HG02943 (cell line): ENCODE measurements around the gene CCL4.
"Not testable (repeated sequence)": the region's sequence is repeated elsewhere in the genome, so short reads cannot be mapped to it uniquely, and the experiment has no call there.

ENCODE experiments used
- ATAC-seq: cut with Tn5 transposase; IDR thresholded peaks from one replicate; pipeline ENCODE4 v1.9.1; 2021; ENCODE audit warnings: mild to moderate bottlenecking, low read depth, moderate library complexity; ENCODE audit not compliant: unreplicated experiment

CCL4 gene

GRCh38 chr17:36087471-36087870, 16.2 kb upstream of the CCL4 start:
- not testable (repeated sequence) for ATAC-seq

GRCh38 chr17:36087897-36088572, 15.6 kb upstream of the CCL4 start:
- not testable (repeated sequence) for ATAC-seq

- ATAC-seq, result no peak
Measured at GRCh38 chr17:36088670-36089338, 14.8 kb upstream of the CCL4 start.

GRCh38 chr17:36089339-36089865, 14.2 kb upstream of the CCL4 start:
- ATAC-seq, result peak; percentile 3

- peak; percentile 61 for ATAC-seq
Measured at GRCh38 chr17:36089888-36090836, 13.5 kb upstream of the CCL4 start, which contains the start of gene CCL3. TSS of gene CCL3 (minus strand) at chr17:36090143. CDS start at chr17:36090058, 85 bp downstream.

- no peak for ATAC-seq
Measured at GRCh38 chr17:36092230-36092629, 11.4 kb upstream of the CCL4 start.

GRCh38 chr17:36092715-36093114, 10.9 kb upstream of the CCL4 start:
- ATAC-seq, result not testable (repeated sequence)

GRCh38 chr17:36094232-36094631, 9.4 kb upstream of the CCL4 start:
- ATAC-seq, result no peak

GRCh38 chr17:36094746-36095145, 8.9 kb upstream of the CCL4 start:
- ATAC-seq, result no peak

- ATAC-seq, result no peak
Measured at GRCh38 chr17:36095992-36096391, 7.6 kb upstream of the CCL4 start.

- not testable (repeated sequence) for ATAC-seq
Measured at GRCh38 chr17:36099004-36099403, 4.6 kb upstream of the CCL4 start.

GRCh38 chr17:36104246-36104645, 619 bp downstream of the CCL4 start:
- ATAC-seq, result not testable (repeated sequence)

- ATAC-seq, result no peak
Measured at GRCh38 chr17:36104701-36105181, 1.1 kb downstream of the CCL4 start.

- no peak for ATAC-seq
Measured at GRCh38 chr17:36105781-36106492, 2.3 kb downstream of the CCL4 start.

GRCh38 chr17:36106493-36106835, 2.8 kb downstream of the CCL4 start:
- ATAC-seq, result no peak

GRCh38 chr17:36107660-36108059, 4.0 kb downstream of the CCL4 start:
- ATAC-seq, result no peak

- not testable (repeated sequence) for ATAC-seq
Measured at GRCh38 chr17:36108265-36108664, 4.6 kb downstream of the CCL4 start.

- no peak for ATAC-seq
Measured at GRCh38 chr17:36111068-36111490, 7.5 kb downstream of the CCL4 start.

- ATAC-seq, result no peak
Measured at GRCh38 chr17:36112572-36112971, 8.9 kb downstream of the CCL4 start.

- not testable (repeated sequence) for ATAC-seq
Measured at GRCh38 chr17:36113131-36113530, 9.5 kb downstream of the CCL4 start.
